SK-N-SH treated with all-trans-retinoic acid at 6 μM for 48 hours (cell line): ENCODE measurements around the gene ADIPOR1.

Source experiments
- ATAC-seq: fragments of 200-7000 bp; cut with Tn5 transposase; 3 replicates; pipeline ENCODE4 v1.9.1; 2020; ENCODE audit warnings: mild to moderate bottlenecking, moderate library complexity
- ARNTL ChIP-seq: fragments of 450-650 bp; formaldehyde crosslinking; IDR thresholded peaks from 2 replicates; pipeline ENCODE4 v1.5.0; 2020; ENCODE audit warnings: low read depth, mild to moderate bottlenecking, moderate library complexity, borderline replicate concordance
- CSDC2 ChIP-seq: fragments of 250-450 bp; sonication (Bioruptor Pico); IDR thresholded peaks from 2 replicates; pipeline ENCODE4 v1.5.0; 2020; ENCODE audit warnings: mild to moderate bottlenecking, moderate library complexity
- ESRRG ChIP-seq: fragments of 250-450 bp; sonication (Bioruptor Pico); IDR thresholded peaks from 2 replicates; pipeline ENCODE4 v1.6.1; 2021; ENCODE audit warnings: mild to moderate bottlenecking
- GLIS3 ChIP-seq: fragments of 250-450 bp; sonication (Bioruptor Pico); IDR thresholded peaks from 2 replicates; pipeline ENCODE4 v1.5.0; 2020; ENCODE audit warnings: mild to moderate bottlenecking, moderate library complexity
- ISL1 ChIP-seq: fragments of 250-450 bp; sonication (Bioruptor Pico); IDR thresholded peaks from 2 replicates; pipeline ENCODE4 v2.1.2; 2022; ENCODE audit warnings: mild to moderate bottlenecking, moderate library complexity
- OSR1 ChIP-seq: fragments of 250-450 bp; sonication (Bioruptor Pico); IDR thresholded peaks from 2 replicates; pipeline ENCODE4 v1.8.0; 2022; ENCODE audit warnings: moderate library complexity, mild to moderate bottlenecking, inconsistent platforms
- PPARA ChIP-seq: fragments of 250-450 bp; sonication (Bioruptor Pico); IDR thresholded peaks from 2 replicates; pipeline ENCODE4 v1.5.0; 2020; ENCODE audit warnings: mild to moderate bottlenecking, borderline replicate concordance
- RARB ChIP-seq: fragments of 250-450 bp; sonication (Bioruptor Pico); IDR thresholded peaks from 2 replicates; pipeline ENCODE4 v1.8.0; 2021; ENCODE audit warnings: mild to moderate bottlenecking, moderate library complexity
- SNAI2 ChIP-seq: fragments of 250-450 bp; sonication (Bioruptor Pico); IDR thresholded peaks from 2 replicates; pipeline ENCODE4 v1.5.0; 2020; ENCODE audit warnings: mild to moderate bottlenecking, moderate library complexity
- ZFP3 ChIP-seq: fragments of 250-450 bp; sonication (Bioruptor Pico); IDR thresholded peaks from 2 replicates; pipeline ENCODE4 v1.5.0; 2020; ENCODE audit warnings: mild to moderate bottlenecking, moderate library complexity
- ZFP30 ChIP-seq: fragments of 450-650 bp; formaldehyde crosslinking; IDR thresholded peaks from 2 replicates; pipeline ENCODE4 v1.5.0; 2022; ENCODE audit warnings: mild to moderate bottlenecking, moderate library complexity
- ZNF565 ChIP-seq: fragments of 450-650 bp; formaldehyde crosslinking; conservative IDR thresholded peaks from 2 replicates; pipeline ENCODE4 v1.5.0; 2020; ENCODE audit warnings: low read depth, mild to moderate bottlenecking, moderate library complexity
- ZNF8 ChIP-seq: fragments of 450-650 bp; formaldehyde crosslinking; IDR thresholded peaks from 2 replicates; pipeline ENCODE4 v1.5.0; 2020; ENCODE audit warnings: mild to moderate bottlenecking, moderate library complexity
- TF ChIP-seq, protein P1 (sequence below): fragments of 250-450 bp; sonication (Bioruptor Pico); IDR thresholded peaks from 2 replicates; pipeline ENCODE4 v1.5.1; 2020; ENCODE audit warnings: low read depth, mild to moderate bottlenecking, moderate library complexity
- TF ChIP-seq, protein P2 (sequence below): fragments of 250-450 bp; sonication (Bioruptor Pico); IDR thresholded peaks from 2 replicates; pipeline ENCODE4 v1.8.0; 2021; ENCODE audit warnings: low read depth, mild to moderate bottlenecking, moderate library complexity, borderline replicate concordance
- TF ChIP-seq, protein P3 (sequence below): fragments of 250-450 bp; sonication (Bioruptor Pico); IDR thresholded peaks from 2 replicates; pipeline ENCODE4 v1.5.0; 2020; ENCODE audit warnings: mild to moderate bottlenecking, moderate library complexity

ADIPOR1 gene

DNA sequence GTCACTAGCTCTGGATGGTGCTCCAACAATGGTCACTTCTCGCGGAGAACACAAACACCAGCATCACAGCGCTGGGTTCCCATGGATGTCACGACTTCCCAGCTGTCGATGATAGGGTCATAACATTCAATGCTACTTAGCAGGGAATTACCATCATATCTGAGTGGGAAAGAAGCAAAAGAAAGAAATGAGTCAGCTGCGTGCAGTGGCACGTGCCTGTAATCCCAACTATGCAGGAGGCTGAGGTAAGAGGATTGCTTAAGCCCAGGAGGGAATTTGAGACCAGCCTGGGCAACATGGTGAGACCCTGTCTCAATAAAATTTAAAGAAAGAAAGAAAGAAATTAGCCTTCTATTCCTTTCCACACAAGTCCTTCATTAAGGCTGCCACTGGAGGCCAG, 65.6 kb downstream of the ADIPOR1 start:
- no peak for ATAC-seq
- TF ChIP-seq ZNF8 (CRISPR knock-in tag) (no peak), ESRRG (CRISPR knock-in tag) (no peak), SNAI2 (no peak), ARNTL (CRISPR knock-in tag) (no peak), CSDC2 (no peak), ZNF565 (no peak), ZFP30 (CRISPR knock-in tag) (no peak), PPARA (no peak), RARB (CRISPR knock-in tag) (no peak), GLIS3 (CRISPR knock-in tag) (no peak), ZFP3 (CRISPR knock-in tag) (no peak), ISL1 (no peak), OSR1 (CRISPR knock-in tag) (no peak)
- TF ChIP-seq, protein P1, sequence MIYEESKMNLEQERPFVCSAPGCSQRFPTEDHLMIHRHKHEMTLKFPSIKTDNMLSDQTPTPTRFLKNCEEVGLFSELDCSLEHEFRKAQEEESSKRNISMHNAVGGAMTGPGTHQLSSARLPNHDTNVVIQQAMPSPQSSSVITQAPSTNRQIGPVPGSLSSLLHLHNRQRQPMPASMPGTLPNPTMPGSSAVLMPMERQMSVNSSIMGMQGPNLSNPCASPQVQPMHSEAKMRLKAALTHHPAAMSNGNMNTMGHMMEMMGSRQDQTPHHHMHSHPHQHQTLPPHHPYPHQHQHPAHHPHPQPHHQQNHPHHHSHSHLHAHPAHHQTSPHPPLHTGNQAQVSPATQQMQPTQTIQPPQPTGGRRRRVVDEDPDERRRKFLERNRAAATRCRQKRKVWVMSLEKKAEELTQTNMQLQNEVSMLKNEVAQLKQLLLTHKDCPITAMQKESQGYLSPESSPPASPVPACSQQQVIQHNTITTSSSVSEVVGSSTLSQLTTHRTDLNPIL = no peak
- TF ChIP-seq, protein P2, sequence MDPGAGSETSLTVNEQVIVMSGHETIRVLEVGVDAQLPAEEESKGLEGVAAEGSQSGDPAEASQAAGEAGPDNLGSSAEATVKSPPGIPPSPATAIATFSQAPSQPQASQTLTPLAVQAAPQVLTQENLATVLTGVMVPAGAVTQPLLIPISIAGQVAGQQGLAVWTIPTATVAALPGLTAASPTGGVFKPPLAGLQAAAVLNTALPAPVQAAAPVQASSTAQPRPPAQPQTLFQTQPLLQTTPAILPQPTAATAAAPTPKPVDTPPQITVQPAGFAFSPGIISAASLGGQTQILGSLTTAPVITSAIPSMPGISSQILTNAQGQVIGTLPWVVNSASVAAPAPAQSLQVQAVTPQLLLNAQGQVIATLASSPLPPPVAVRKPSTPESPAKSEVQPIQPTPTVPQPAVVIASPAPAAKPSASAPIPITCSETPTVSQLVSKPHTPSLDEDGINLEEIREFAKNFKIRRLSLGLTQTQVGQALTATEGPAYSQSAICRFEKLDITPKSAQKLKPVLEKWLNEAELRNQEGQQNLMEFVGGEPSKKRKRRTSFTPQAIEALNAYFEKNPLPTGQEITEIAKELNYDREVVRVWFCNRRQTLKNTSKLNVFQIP = no peak
- TF ChIP-seq, protein P3, sequence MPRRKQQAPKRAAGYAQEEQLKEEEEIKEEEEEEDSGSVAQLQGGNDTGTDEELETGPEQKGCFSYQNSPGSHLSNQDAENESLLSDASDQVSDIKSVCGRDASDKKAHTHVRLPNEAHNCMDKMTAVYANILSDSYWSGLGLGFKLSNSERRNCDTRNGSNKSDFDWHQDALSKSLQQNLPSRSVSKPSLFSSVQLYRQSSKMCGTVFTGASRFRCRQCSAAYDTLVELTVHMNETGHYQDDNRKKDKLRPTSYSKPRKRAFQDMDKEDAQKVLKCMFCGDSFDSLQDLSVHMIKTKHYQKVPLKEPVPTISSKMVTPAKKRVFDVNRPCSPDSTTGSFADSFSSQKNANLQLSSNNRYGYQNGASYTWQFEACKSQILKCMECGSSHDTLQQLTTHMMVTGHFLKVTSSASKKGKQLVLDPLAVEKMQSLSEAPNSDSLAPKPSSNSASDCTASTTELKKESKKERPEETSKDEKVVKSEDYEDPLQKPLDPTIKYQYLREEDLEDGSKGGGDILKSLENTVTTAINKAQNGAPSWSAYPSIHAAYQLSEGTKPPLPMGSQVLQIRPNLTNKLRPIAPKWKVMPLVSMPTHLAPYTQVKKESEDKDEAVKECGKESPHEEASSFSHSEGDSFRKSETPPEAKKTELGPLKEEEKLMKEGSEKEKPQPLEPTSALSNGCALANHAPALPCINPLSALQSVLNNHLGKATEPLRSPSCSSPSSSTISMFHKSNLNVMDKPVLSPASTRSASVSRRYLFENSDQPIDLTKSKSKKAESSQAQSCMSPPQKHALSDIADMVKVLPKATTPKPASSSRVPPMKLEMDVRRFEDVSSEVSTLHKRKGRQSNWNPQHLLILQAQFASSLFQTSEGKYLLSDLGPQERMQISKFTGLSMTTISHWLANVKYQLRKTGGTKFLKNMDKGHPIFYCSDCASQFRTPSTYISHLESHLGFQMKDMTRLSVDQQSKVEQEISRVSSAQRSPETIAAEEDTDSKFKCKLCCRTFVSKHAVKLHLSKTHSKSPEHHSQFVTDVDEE = no peak
